Tibial nerve (tissue), 4 donors: Measurements from ENCODE around the gene NPC1L1. TPM values are rescaled to one million over a fixed set of nuclear protein-coding genes. Genes with fewer than 3 reads are reported as not detected.

ENCODE experiments used
- DNase-seq, 2 donors: peaks; one replicate each; pipeline ENCODE4 v3.0.0-alpha.2; 2019; ENCODE audit warnings: low spot score in 2 of 2
- H3K27ac ChIP-seq, 4 donors: fragments of 200-600 bp; sonication (generic) in 3 of 4; one replicate each; pipeline ENCODE4 v1.5.1; 2017 to 2019; ENCODE audit warnings: mild to moderate bottlenecking in 1 of 4
- H3K27me3 ChIP-seq, 2 donors: fragments of 200-600 bp; sonication (generic) in 1 of 2; one replicate each; pipeline versions ENCODE4 v1.5.1 to v1.6.0; 2017 to 2019
- H3K36me3 ChIP-seq, 3 donors: fragments of 200-600 bp; sonication (generic); one replicate each; pipeline ENCODE4 v1.5.1; 2018 to 2019
- H3K4me1 ChIP-seq, 4 donors: fragments of 200-600 bp; sonication (generic) in 3 of 4; one replicate each; pipeline ENCODE4 v1.5.1; 2017 to 2019
- H3K4me3 ChIP-seq, 4 donors: fragments of 200-600 bp; sonication (generic) in 3 of 4; one replicate each; pipeline ENCODE4 v1.5.1; 2017 to 2019; ENCODE audit warnings: mild to moderate bottlenecking in 1 of 4, moderate library complexity in 1 of 4
- H3K9me3 ChIP-seq, 4 donors: fragments of 200-600 bp; sonication (generic) in 3 of 4; one replicate each; pipeline ENCODE4 v1.5.1; 2017 to 2019
- EP300 ChIP-seq, 2 donors: sonication (generic); formaldehyde crosslinking; IDR thresholded peaks; one replicate each; pipeline ENCODE4 v1.6.1; 2017; ENCODE audit warnings: antibody characterized with exemption in 2 of 2, mild to moderate bottlenecking in 1 of 2
- POLR2A ChIP-seq, 2 donors: fragments of 450-650 bp; IDR thresholded peaks; one replicate each; pipeline ENCODE4 v1.6.1; 2017; ENCODE audit warnings: antibody characterized with exemption in 2 of 2, mild to moderate bottlenecking in 2 of 2, moderate library complexity in 2 of 2
- WGBS, 2 donors: methylation state at CpG; one replicate each; pipeline ENCODE4 v1.1.5; 2018; 5-methylcytosine and 5-hydroxymethylcytosine counted together
- total RNA-seq, 4 donors: library from RNA; depleted of rRNA; stranded (reverse); fragments of >200 nt; gene quantifications; one replicate each; pipeline ENCODE4 v1.1.0, GENCODE V29; 2016
- TF ChIP-seq, protein P1 (sequence below), 5 experiments: fragments of 200-600 bp in 3 of 5; fragments of 450-650 bp in 2 of 5; sonication (generic) in 3 of 5; IDR thresholded peaks; one replicate each; pipeline ENCODE4 v1.5.1; 2016 to 2019; ENCODE audit warnings: antibody characterized with exemption in 5 of 5, mild to moderate bottlenecking in 3 of 5, moderate library complexity in 2 of 5

The NPC1L1 gene
- total RNA-seq, 4 donors from 2014 or later = 0.30 to 0.44 (median 0.39) TPM; not detected in 1

DNA sequence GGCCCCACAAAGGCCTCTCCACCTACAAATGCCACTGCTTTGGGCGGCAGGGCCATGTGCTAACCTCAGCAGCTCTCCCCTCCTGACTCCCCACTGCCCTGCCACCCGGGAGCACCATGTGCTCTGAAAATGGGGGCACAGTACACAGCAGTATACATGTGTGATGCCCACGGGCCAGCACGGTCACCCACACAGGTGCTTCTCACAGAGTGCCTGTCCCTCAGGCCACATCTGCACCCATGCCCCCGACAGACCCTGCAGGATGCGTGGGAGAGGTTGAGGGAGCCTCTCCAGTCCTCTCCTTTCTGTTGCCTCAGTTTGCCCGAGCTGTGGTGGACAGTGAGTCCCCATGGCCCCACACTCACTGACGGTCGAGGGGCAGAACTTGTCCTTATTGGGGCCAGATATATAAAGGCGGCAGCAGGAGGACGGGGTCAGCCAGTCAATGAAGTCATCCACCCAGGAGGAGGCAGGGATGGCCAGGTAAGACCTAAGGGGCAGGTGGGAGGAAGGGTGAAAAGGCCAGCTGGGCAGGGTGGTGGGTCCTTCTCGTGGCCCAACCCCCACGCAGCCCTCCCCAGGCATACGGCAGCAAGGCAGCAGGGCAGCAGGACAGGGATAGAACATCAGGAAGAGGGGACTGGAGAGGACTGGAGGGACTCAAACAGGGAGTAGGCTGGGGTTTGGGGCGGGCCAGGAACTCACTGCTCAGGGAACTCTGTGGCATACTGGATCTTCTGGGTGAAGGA, 19.6 kb downstream of the NPC1L1 start:
- H3K27ac ChIP-seq = no peak overlapping the region
- H3K36me3 ChIP-seq = no peaks in the 10 kb centered on the region
- 78 to 89% methylated on average over 12 to 15 of the region's 15 CpGs for WGBS, 2 donors
- no peak for TF ChIP-seq POLR2A (IDR thresholded peaks at IDR 0.05)
- TF ChIP-seq, protein P1, sequence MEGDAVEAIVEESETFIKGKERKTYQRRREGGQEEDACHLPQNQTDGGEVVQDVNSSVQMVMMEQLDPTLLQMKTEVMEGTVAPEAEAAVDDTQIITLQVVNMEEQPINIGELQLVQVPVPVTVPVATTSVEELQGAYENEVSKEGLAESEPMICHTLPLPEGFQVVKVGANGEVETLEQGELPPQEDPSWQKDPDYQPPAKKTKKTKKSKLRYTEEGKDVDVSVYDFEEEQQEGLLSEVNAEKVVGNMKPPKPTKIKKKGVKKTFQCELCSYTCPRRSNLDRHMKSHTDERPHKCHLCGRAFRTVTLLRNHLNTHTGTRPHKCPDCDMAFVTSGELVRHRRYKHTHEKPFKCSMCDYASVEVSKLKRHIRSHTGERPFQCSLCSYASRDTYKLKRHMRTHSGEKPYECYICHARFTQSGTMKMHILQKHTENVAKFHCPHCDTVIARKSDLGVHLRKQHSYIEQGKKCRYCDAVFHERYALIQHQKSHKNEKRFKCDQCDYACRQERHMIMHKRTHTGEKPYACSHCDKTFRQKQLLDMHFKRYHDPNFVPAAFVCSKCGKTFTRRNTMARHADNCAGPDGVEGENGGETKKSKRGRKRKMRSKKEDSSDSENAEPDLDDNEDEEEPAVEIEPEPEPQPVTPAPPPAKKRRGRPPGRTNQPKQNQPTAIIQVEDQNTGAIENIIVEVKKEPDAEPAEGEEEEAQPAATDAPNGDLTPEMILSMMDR (IDR thresholded peaks at IDR 0.05) = no peak
- DNase-seq = no peak
- H3K27me3 ChIP-seq = no peaks in the 10 kb centered on the region
- H3K4me3 ChIP-seq = no peak overlapping the region
- H3K4me1 ChIP-seq = no peaks in the 10 kb centered on the region
- H3K9me3 ChIP-seq = peaks cover 0 to 30% (median 9%) of the 10 kb centered on the region in 4 donors

DNA sequence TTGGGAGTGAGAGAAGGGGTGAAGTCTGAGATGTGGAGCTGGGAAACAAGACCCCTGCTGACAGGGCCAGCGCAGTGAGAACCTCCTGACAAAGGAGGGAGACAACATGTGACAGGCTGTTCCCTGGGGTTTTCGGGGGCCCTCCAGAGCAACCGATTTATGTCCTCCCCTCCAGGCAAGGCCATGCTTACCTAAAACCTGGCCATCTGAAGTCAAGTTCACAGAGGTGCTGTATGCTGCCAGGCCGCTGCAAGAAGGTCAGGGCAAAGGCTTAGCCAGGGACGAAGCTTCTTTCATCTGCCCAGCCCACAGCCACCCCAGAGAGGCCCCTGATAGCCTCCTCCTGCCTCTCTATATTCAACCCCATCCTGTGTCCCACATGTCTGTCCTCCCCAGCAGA, 20.6 kb downstream of the NPC1L1 start:
- peaks cover 0 to 21% (median 5%) of the 10 kb centered on the region in 4 donors for H3K9me3 ChIP-seq
- no peaks in the 10 kb centered on the region for H3K36me3 ChIP-seq
- no peak overlapping the region for H3K27ac ChIP-seq
- TF ChIP-seq EP300 (IDR thresholded peaks at IDR 0.05) = no peak
- no peak for TF ChIP-seq POLR2A (IDR thresholded peaks at IDR 0.05)
- TF ChIP-seq, protein P1 (IDR thresholded peaks at IDR 0.05) = no peak
- WGBS, 2 donors = 82 to 87% methylated on average over 5 of the region's 5 CpGs
- H3K27me3 ChIP-seq = no peaks in the 10 kb centered on the region
- no peak overlapping the region for H3K4me3 ChIP-seq
- H3K4me1 ChIP-seq = no peaks in the 10 kb centered on the region
- no peak for DNase-seq

DNA sequence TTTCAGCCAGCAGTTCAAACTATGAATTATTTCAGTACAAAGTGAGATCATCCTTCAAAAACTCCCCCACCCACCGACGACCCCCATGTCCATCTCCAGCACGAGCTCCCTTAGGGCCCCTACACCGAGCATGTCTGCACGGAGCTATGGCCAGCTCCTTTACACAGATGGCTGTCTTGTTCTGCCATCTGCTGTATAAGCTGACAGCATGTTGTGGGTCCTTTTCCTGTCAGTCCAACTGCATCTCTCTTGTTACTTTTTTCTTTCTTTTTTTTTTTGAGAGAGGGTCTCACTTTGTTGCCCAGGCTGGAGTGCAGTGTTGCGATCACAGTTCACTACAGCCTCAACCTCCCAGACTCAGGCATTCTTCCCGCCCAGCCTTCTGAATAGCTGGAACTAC, 21.6 kb downstream of the NPC1L1 start:
- peaks cover 0 to 10% (median 2%) of the 10 kb centered on the region in 4 donors for H3K9me3 ChIP-seq
- no peak for DNase-seq
- 56 to 64% methylated on average over 7 of the region's 7 CpGs for WGBS, 2 donors
- TF ChIP-seq, protein P1 (IDR thresholded peaks at IDR 0.05) = no peak
- no peak for TF ChIP-seq POLR2A (IDR thresholded peaks at IDR 0.05)
- TF ChIP-seq EP300 (IDR thresholded peaks at IDR 0.05) = no peak
- no peaks in the 10 kb centered on the region for H3K27me3 ChIP-seq
- no peak overlapping the region for H3K4me3 ChIP-seq
- no peaks in the 10 kb centered on the region for H3K4me1 ChIP-seq
- no peaks in the 10 kb centered on the region for H3K36me3 ChIP-seq
- H3K27ac ChIP-seq = no peak overlapping the region

DNA sequence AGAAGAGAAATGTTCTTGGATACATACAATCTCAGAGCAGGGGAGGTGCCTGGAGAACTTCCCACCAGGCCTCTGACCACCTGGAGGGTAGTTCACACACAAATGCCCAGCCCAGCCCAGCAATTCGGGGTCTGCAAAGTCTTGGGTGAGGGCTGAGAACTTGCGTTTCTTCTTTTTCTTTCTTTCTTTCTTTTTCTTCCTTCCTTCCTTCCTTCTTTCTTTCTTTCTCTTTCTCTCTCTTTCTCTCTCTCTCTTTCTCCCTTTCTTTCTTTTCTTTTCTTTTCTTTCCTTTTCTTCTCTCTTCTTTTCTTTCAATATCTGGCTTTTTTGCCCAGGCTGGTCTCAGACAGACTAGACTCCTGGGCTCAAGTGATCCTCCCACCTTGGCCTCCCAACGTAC, 22.4 kb downstream of the NPC1L1 start:
- Histone ChIP-seq H3K9me3 (peaks cover 0 to 2% (median 0%) of the 10 kb centered on the region in 4 donors), H3K36me3 (no peaks in the 10 kb centered on the region), H3K27ac (no peak overlapping the region), H3K4me3 (no peak overlapping the region), H3K4me1 (no peaks in the 10 kb centered on the region), H3K27me3 (no peaks in the 10 kb centered on the region)
- WGBS, 2 donors = 74 to 84% methylated on average over 3 of the region's 3 CpGs
- DNase-seq = no peak
- TF ChIP-seq EP300 (IDR thresholded peaks at IDR 0.05) = no peak
- TF ChIP-seq, protein P1 (IDR thresholded peaks at IDR 0.05) = no peak
- TF ChIP-seq POLR2A (IDR thresholded peaks at IDR 0.05) = no peak

DNA sequence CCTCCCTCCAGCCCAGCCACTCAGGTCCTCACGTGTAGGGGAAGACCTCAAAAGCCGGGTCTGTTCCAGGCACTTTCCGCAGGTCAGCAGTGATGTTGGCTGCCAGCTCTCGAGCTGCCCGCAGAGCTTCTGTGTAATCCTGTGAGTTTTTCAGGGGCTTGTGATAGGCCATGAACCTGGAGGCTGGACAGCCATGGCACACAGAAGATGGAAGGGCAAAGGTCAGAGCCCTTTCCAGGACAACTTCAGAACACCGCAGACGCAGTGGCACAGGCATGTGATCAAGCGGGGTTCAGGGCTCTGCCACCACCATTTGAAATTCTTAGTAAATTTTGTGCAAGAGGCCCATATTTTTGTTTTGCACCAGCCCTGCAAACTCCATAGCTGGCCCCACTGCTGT, 24.0 kb downstream of the NPC1L1 start:
- 71 to 90% methylated on average over 8 of the region's 8 CpGs for WGBS, 2 donors
- Histone ChIP-seq H3K27ac (no peak overlapping the region), H3K4me1 (no peaks in the 10 kb centered on the region), H3K36me3 (peaks cover 0 to 5% (median 0%) of the 10 kb centered on the region in 3 donors), H3K9me3 (no peaks in the 10 kb centered on the region), H3K27me3 (no peaks in the 10 kb centered on the region), H3K4me3 (no peak overlapping the region)
- no peak for DNase-seq
- TF ChIP-seq EP300 (IDR thresholded peaks at IDR 0.05) (no peak), POLR2A (IDR thresholded peaks at IDR 0.05) (no peak)
- TF ChIP-seq, protein P1 (IDR thresholded peaks at IDR 0.05) = no peak
